NCI-H2107 (cell line): ENCODE results near the gene PPP4R3A.
A peak's percentile ranks its signal among the peaks of the same experiment; 100 is the strongest.
"Not testable (repeated sequence)": the region's sequence is repeated elsewhere in the genome, so short reads cannot be mapped to it uniquely, and the experiment has no call there.

Experiments used
- DNase-seq: peaks from one replicate; lab custom pipeline; 2025; lab: John Stamatoyannopoulos, UW

Gene PPP4R3A

GRCh38 chr14:91510171-91511042, at the start of gene PPP4R3A:
TSS of gene PPP4R3A (minus strand) at chr14:91510310. CDS start at chr14:91509647, 663 bp downstream.
- DNase-seq: peak; percentile 100

GRCh38 chr14:91555531-91555930, 45.4 kb upstream of the PPP4R3A start:
- no peak for DNase-seq

- DNase-seq: no peak
These were observed 44.6 kb upstream of the PPP4R3A start for GRCh38 chr14:91554535-91555332.

GRCh38 chr14:91548108-91548507, 38.0 kb upstream of the PPP4R3A start:
- no peak for DNase-seq

GRCh38 chr14:91545946-91546716, 36.0 kb upstream of the PPP4R3A start:
- DNase-seq: no peak

- DNase-seq: no peak
These were observed 35.1 kb upstream of the PPP4R3A start for GRCh38 chr14:91545204-91545603.

- no peak for DNase-seq
These were observed 26.2 kb upstream of the PPP4R3A start for GRCh38 chr14:91536327-91536726.

- not testable (repeated sequence) for DNase-seq
These were observed 23.9 kb upstream of the PPP4R3A start for GRCh38 chr14:91534059-91534458.

- no peak for DNase-seq
These were observed 23.5 kb upstream of the PPP4R3A start for GRCh38 chr14:91533623-91534022.

- no peak for DNase-seq
These were observed 13.9 kb upstream of the PPP4R3A start for GRCh38 chr14:91523972-91524371.

- no peak for DNase-seq
These were observed 11.0 kb upstream of the PPP4R3A start for GRCh38 chr14:91521061-91521640.

- no peak for DNase-seq
These were observed 10.0 kb upstream of the PPP4R3A start for GRCh38 chr14:91520138-91520537.

- no peak for DNase-seq
These were observed 9.3 kb upstream of the PPP4R3A start for GRCh38 chr14:91519239-91520036.

GRCh38 chr14:91516663-91517388, 6.7 kb upstream of the PPP4R3A start:
- DNase-seq: no peak

GRCh38 chr14:91515979-91516378, 5.9 kb upstream of the PPP4R3A start:
- DNase-seq: no peak

GRCh38 chr14:91511043-91511383, 903 bp upstream of the PPP4R3A start:
- no peak for DNase-seq

GRCh38 chr14:91509878-91510170, 286 bp downstream of the PPP4R3A start:
- DNase-seq: no peak

- no peak for DNase-seq
These were observed 830 bp downstream of the PPP4R3A start for GRCh38 chr14:91509083-91509877.

GRCh38 chr14:91508105-91508504, 2.0 kb downstream of the PPP4R3A start:
- DNase-seq: no peak

GRCh38 chr14:91506226-91506625, 3.9 kb downstream of the PPP4R3A start:
- no peak for DNase-seq
